NCI-H460 (cell line): ENCODE measurements around the gene MPP7. TPM values are rescaled to one million over a fixed set of nuclear protein-coding genes. Genes with fewer than 3 reads are reported as not detected.
"Not testable (repeated sequence)": the region's sequence is repeated elsewhere in the genome, so short reads cannot be mapped to it uniquely, and the experiment has no call there.

Source experiments
- DNase-seq: peaks from one replicate; pipeline ENCODE4 v3.0.0-alpha.2; 2016; ENCODE audit warnings: low read depth; ENCODE audit errors: extremely low read depth
- polyA plus RNA-seq: library from polyadenylated mRNA; depleted of rRNA; stranded (reverse); fragments of >200 nt; gene quantifications from 2 replicates; pipeline ENCODE4 v1.2.3, GENCODE V29; 2014; cell fraction: nucleus; rRNA removed
- total RNA-seq: library from RNA; depleted of rRNA; stranded (reverse); fragments of >200 nt; shearing (Covaris generic); gene quantifications from 2 replicates; pipeline ENCODE4 v1.2.3, GENCODE V29; 2014; rRNA removed

The MPP7 gene
- total RNA-seq = 0.20 and 0.38 TPM in 2 replicates
- polyA plus RNA-seq = 0.40 and 0.81 TPM in 2 replicates

- DNase-seq = peak; percentile 94
Observed at GRCh38 chr10:28302638-28303488, at the start of gene MPP7. MPP7 (minus strand) TSS chr10:28303064; CDS start chr10:28238604, 64,460 bp downstream.

- DNase-seq = no peak
Observed at GRCh38 chr10:28349892-28350291, 47.0 kb upstream of the MPP7 start.

GRCh38 chr10:28343987-28344895 is 41.4 kb upstream of the MPP7 start:
- no peak for DNase-seq

- no peak for DNase-seq
Observed at GRCh38 chr10:28343252-28343651, 40.4 kb upstream of the MPP7 start.

- not testable (repeated sequence) for DNase-seq
Observed at GRCh38 chr10:28341679-28342078, 38.8 kb upstream of the MPP7 start.

- no peak for DNase-seq
Observed at GRCh38 chr10:28332726-28333125, 29.9 kb upstream of the MPP7 start.

GRCh38 chr10:28331841-28332240 is 29.0 kb upstream of the MPP7 start:
- DNase-seq = no peak

GRCh38 chr10:28331066-28331465 is 28.2 kb upstream of the MPP7 start:
- DNase-seq = no peak

GRCh38 chr10:28328346-28328745 is 25.5 kb upstream of the MPP7 start:
- no peak for DNase-seq

GRCh38 chr10:28327491-28327880 is 24.6 kb upstream of the MPP7 start:
- DNase-seq = no peak

- no peak for DNase-seq
Observed at GRCh38 chr10:28326516-28327490, 23.9 kb upstream of the MPP7 start.

GRCh38 chr10:28320799-28321198 is 17.9 kb upstream of the MPP7 start:
- no peak for DNase-seq

- DNase-seq = no peak
Observed at GRCh38 chr10:28320090-28320489, 17.2 kb upstream of the MPP7 start.

- not testable (repeated sequence) for DNase-seq
Observed at GRCh38 chr10:28319061-28319460, 16.2 kb upstream of the MPP7 start.

- DNase-seq = no peak
Observed at GRCh38 chr10:28318626-28319025, 15.8 kb upstream of the MPP7 start.

GRCh38 chr10:28317760-28318159 is 14.9 kb upstream of the MPP7 start:
- DNase-seq = no peak

- no peak for DNase-seq
Observed at GRCh38 chr10:28316696-28317095, 13.8 kb upstream of the MPP7 start.

- no peak for DNase-seq
Observed at GRCh38 chr10:28315140-28315539, 12.3 kb upstream of the MPP7 start.

GRCh38 chr10:28314211-28314610 is 11.3 kb upstream of the MPP7 start:
- no peak for DNase-seq

GRCh38 chr10:28312572-28312971 is 9.7 kb upstream of the MPP7 start:
- DNase-seq = no peak
